RKO (cell line): Measurements from ENCODE around the gene APOA1.

ENCODE experiments used
- DNase-seq: peaks from one replicate; pipeline ENCODE4 v3.0.0-alpha.2; 2016; ENCODE audit warnings: low spot score

APOA1 gene

DNA sequence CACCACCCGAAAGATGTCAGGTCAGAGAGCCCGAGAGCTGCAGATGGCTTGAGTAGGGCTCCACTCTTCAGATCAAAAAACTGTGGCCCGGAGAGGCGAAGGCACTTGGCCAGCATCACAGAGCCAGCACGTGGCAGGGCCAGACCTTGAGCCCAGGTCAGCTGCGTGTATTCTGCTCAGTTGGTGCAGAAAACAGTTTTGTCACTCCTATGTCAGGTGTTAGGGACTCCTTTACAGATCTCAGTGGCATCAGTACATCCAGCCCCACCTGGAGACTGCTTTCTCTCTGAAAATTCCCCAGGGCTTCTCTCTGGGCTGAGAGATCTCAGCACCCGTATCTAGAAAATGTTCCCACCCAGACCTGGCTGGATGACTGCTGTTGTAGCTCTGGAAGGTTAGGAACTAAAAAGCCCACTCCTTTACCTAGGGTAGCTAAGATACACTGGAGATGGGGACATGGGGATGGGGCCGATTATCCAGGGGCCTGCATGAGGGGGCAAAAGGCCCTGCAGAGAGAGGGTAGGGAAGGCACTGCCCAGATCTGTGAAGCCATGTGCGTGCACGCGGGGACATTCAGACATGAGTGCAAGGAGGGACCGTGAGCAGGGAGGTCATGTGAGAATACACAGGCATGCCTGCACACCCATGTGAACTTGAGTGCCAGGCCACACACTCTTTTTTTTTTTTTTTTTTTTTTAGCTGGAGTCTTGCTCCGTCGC is 3.4 kb downstream of the APOA1 start:
- DNase-seq: no peak

DNA sequence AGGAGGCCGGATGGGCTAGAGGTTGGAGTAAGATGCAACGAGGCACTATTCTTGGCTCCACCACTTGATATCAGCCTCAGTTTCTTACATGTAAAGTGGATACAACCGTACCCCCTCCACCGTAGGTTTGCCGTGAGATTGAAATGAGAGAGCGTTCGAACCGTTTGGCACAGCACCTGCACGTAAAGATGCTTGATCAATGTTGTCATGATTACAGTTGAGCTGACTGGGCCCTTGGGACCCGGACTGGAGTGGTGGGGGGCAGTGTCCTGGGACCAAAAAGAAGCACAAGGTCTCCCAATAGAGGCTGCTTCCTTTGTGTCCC is 4.0 kb downstream of the APOA1 start:
- DNase-seq: no peak

DNA sequence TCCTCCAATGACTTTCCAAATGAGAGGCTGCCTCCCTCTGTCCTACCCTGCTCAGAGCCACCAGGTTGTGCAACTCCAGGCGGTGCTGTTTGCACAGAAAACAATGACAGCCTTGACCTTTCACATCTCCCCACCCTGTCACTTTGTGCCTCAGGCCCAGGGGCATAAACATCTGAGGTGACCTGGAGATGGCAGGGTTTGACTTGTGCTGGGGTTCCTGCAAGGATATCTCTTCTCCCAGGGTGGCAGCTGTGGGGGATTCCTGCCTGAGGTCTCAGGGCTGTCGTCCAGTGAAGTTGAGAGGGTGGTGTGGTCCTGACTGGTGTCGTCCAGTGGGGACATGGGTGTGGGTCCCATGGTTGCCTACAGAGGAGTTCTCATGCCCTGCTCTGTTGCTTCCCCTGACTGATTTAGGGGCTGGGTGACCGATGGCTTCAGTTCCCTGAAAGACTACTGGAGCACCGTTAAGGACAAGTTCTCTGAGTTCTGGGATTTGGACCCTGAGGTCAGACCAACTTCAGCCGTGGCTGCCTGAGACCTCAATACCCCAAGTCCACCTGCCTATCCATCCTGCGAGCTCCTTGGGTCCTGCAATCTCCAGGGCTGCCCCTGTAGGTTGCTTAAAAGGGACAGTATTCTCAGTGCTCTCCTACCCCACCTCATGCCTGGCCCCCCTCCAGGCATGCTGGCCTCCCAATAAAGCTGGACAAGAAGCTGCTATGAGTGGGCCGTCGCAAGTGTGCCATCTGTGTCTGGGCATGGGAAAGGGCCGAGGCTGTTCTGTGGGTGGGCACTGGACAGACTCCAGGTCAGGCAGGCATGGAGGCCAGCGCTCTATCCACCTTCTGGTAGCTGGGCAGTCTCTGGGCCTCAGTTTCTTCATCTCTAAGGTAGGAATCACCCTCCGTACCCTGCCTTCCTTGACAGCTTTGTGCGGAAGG is 4.8 kb downstream of the APOA1 start:
- DNase-seq: no peak

DNA sequence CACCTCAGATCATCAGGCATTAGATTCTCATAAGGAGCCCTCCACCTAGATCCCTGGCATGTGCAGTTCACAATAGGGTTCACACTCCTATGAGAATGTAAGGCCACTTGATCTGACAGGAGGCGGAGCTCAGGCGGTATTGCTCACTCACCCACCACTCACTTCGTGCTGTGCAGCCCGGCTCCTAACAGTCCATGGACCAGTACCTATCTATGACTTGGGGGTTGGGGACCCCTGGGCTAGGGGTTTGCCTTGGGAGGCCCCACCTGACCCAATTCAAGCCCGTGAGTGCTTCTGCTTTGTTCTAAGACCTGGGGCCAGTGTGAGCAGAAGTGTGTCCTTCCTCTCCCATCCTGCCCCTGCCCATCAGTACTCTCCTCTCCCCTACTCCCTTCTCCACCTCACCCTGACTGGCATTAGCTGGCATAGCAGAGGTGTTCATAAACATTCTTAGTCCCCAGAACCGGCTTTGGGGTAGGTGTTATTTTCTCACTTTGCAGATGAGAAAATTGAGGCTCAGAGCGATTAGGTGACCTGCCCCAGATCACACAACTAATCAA is 5.6 kb downstream of the APOA1 start:
- DNase-seq: no peak

DNA sequence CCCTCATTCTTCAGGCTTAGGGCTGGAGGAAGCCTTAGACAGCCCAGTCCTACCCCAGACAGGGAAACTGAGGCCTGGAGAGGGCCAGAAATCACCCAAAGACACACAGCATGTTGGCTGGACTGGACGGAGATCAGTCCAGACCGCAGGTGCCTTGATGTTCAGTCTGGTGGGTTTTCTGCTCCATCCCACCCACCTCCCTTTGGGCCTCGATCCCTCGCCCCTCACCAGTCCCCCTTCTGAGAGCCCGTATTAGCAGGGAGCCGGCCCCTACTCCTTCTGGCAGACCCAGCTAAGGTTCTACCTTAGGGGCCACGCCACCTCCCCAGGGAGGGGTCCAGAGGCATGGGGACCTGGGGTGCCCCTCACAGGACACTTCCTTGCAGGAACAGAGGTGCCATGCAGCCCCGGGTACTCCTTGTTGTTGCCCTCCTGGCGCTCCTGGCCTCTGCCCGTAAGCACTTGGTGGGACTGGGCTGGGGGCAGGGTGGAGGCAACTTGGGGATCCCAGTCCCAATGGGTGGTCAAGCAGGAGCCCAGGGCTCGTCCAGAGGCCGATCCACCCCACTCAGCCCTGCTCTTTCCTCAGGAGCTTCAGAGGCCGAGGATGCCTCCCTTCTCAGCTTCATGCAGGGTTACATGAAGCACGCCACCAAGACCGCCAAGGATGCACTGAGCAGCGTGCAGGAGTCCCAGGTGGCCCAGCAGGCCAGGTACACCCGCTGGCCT is 7.1 kb downstream of the APOA1 start:
- no peak for DNase-seq

DNA sequence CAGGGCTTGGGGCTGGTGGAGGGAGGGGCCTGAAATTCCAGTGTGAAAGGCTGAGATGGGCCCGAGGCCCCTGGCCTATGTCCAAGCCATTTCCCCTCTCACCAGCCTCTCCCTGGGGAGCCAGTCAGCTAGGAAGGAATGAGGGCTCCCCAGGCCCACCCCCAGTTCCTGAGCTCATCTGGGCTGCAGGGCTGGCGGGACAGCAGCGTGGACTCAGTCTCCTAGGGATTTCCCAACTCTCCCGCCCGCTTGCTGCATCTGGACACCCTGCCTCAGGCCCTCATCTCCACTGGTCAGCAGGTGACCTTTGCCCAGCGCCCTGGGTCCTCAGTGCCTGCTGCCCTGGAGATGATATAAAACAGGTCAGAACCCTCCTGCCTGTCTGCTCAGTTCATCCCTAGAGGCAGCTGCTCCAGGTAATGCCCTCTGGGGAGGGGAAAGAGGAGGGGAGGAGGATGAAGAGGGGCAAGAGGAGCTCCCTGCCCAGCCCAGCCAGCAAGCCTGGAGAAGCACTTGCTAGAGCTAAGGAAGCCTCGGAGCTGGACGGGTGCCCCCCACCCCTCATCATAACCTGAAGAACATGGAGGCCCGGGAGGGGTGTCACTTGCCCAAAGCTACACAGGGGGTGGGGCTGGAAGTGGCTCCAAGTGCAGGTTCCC is 7.8 kb downstream of the APOA1 start, which contains the start of gene APOC3:
APOC3 (plus strand) TSS at position 383 of the 659 bp plus-strand sequence. CDS start 676 bp downstream, outside the sequence.
- DNase-seq: no peak

DNA sequence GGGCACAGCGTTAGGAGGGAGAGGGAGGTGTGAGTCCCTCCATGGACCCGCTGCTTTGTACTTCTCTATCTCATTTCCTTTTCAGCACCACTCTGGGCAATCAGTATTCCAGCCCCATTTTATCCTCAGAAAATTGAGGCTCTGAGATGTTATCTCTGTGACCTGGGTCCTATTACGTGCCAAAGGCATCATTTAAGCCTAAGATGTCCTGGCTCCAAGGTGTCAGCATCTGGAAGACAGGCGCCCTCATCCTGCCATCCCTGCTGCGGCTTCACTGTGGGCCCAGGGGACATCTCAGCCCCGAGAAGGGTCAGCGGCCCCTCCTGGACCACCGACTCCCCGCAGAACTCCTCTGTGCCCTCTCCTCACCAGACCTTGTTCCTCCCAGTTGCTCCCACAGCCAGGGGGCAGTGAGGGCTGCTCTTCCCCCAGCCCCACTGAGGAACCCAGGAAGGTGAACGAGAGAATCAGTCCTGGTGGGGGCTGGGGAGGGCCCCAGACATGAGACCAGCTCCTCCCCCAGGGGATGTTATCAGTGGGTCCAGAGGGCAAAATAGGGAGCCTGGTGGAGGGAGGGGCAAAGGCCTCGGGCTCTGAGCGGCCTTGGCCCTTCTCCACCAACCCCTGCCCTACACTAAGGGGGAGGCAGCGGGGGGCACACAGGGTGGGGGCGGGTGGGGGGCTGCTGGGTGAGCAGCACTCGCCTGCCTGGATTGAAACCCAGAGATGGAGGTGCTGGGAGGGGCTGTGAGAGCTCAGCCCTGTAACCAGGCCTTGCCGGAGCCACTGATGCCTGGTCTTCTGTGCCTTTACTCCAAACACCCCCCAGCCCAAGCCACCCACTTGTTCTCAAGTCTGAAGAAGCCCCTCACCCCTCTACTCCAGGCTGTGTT is 8.5 kb downstream of the APOA1 start:
- DNase-seq: no peak

DNA sequence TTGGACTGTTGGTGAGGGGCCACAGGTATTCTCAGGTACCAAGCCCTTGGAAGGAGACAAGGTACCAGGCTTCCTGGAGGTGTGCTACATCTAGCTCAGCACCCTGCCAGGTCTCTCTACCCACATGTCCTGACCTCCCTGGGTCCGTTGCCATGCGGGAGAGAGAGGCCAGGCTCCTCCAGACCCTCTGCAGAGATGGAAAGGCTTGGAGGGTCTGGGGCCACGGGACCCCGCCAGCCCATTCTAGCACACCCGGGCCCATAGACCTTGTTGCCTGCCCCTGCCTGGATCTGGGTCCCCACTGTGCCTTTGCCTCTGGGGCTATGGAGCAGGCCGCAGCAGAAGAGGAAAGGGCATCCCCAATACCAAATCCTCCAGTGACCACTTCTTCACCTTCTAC is 10.0 kb downstream of the APOA1 start:
- DNase-seq: no peak

DNA sequence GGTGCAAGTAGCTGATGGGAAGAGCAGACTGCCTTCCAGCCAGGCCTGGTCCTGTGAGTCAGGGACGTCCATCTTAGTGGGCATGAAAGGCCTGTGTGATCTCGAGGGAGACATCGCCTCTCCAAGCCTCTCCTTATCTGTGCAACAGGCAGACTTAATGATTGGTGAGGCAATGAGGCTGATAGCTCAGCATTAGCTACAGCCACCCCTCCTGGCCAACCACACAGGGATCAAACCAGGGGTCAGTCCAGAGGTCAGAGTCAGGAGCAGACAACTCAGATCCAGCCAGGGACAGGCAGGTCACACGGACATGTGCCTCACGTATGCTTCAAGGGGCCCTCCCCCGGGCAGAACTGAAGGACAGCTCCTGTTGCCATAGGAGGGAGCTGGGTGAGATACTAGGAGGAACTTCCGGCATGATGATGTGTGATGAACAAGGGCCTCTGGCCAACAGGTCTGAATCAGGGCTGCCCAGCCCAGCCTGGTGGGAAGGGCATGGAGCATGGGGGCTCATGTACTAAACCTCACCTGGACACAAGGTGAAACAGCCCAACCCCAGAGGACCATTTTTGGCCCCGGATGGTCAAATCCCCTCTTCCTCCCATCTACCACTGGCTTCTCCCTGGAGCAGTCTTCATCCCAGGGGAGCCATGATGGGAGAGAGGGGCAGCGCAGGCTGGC is 10.5 kb downstream of the APOA1 start:
- DNase-seq: no peak

DNA sequence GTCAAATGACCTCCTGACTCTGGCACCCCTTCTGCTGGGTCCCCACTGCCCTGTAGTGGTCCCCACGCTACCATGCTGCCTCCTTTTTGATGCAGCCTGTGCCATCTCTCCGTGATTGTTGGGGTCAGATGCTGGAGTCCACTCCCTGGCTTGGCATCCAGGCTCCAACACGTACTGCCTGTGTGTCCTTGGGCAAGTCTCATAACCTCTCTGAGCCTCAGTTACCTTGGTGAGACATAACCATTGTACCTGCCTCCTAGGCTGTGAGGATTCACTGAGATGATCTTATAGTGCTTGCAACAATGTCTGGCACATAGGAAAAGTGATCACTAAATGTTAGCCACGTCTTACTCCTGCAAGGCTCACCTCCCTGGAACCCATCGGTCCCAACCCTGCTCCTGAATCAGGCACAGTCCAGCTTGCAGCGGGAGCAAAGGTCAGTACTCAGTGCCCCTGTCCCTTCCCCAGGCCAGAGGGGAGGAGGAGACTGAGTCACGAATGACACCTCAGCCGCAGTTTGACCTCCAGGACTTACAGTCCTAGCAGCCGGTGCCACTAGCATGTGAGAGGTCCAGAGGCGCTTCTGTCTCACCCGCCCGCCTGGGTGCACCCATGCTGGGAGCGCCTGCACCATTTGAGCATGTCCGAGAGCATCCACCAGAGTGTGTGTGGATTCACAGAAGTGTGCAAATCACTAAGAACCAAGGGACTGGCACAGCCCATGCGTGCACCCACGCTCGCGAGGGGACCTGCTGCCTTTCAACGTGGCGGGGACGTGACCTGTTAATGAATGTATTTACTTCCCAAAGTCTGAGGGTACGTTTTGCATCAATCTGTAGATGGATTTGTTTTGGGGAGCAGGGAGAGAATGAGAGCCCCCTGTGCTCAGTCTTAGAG is 11.3 kb downstream of the APOA1 start:
- no peak for DNase-seq

DNA sequence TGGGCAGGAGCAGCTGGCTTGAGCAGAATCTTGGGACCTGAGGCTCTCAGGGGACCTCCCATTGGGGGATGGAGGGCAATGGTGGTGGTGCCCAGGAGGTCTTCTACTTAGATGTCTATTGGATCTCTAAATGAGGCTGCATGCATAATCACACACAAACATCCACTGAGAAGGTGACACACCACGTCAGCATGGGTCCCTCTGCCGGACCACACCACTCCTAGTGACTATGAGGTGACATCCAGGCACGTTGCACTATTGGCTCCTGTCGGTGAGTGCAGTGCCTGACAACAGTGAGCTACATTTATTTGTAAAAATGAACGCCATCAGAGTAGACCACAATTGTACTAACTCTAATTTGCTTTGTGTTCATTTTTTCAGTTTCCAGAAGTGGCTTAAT is 12.0 kb downstream of the APOA1 start:
- DNase-seq: no peak

DNA sequence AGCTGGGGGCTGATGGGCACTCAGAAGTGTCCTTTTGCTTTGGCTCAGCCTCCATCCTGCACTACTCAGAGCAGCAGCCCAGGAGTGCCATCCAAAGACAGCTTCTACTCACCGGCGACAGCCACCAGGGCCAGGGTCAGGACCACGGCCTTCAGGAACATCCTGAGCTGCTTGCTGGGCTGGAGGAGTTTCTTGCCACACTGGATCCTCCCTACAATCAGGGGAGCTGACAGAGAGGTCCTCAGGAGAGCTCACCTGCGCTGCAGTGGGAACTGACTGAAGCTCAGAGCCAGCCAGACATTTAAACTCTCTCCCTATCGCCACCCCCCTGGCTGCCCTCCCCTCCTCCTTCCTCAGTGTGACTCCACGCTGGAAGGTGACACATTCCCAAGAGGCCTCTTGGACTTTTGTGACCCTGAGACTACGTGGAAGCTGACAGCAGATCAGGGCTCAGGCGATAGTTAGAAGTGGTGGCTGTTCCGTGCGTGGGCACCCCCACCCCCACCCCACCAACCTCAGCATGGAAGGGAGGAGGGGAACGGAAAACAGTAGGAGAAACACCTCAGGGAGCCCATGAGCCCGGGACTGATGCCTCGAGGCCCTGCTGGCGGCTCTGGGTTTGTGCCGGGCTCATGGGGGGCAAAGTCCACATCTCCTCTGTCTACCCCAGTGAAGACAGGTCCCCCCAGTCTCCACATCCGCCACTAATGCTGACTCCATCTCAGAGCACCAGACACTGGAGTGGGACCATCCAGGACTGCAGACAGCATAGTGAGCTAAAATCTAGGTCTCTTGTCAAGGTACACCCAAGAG is 14.2 kb downstream of the APOA1 start, which contains the start of gene APOA4:
APOA4 (minus strand) TSS at position 274 of the 813 bp plus-strand sequence; CDS start at position 161, 113 bp downstream.
- DNase-seq: no peak

DNA sequence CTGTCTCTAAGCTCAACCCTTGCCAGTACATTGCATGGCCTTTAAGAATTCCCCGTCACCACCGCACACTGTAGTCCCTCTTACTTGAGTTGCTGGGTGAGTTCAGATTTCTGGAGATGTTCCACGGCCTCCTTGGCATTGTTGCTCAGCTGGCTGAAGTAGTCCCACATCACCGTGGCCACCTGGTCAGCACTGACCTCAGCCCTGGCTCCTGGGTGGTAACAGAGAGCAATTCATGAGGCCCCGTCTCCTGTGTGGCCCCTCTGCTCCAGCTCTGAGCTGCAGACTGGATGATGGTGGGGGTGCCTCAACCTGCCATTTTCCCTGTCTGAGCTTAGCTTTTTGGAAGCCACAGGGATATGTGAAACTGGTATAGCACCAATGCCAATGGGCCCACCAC is 14.8 kb downstream of the APOA1 start:
- DNase-seq: no peak

DNA sequence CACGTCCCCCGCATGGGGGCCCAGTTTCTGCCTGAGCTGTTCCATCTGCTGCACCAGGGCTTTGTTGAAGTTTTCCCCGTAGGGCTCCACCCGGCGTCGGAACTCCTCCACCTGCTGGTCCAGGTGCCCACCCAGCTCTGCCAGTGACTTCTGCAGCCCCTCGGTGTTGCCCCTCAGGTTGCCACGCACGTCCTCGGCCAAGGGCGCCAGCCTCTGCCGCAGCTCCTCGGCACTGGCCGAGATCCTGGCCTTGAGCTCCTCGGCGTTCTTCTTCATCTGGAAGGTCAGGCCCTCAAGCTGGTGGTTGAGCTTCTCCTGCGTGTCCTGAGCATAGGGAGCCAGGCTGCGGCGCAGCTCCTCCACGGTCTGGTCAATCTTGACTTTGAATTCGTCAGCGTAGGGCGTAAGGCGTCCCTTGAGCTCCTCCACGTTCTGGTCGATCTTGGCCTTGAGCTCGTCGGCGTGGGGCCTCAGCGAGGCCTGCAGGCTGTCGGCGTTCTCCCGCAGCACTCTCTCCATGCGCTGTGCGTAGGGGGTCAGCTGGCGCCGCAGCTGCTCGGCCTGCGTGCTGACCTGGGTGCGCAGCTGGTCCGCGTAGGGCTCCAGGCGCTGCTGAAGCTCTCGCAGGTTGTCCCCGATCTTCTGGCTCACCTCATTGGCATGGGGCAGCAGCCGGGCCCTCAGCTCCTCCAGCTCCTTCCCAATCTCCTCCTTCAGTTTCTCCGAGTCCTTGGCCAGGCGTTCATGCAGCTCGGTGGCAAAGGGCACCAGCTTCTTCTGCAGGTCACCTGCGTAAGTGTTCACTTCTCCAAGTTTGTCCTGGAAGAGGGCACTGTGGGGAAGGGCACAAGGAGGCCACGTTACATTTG is 16.1 kb downstream of the APOA1 start:
- no peak for DNase-seq

DNA sequence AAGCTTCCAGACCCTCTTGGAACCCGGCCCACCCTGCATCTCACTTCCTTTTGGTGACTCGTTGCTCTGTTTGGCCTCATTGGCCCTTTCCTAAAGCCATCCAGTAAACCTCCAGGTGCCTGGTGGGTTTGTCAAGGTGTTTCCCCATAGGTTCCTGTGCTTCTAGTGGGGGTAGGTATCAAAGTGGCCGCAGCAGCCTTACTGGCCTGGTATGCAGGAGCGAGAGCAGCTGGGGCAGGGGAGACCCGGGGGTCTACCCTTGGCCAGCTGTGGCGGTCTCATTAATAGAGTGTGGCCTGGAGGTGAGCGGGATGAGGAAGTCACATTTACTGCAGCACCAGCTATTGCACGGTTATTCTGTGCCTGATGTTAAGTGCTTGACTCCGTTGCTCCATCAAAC is 18.4 kb downstream of the APOA1 start:
- DNase-seq: no peak

DNA sequence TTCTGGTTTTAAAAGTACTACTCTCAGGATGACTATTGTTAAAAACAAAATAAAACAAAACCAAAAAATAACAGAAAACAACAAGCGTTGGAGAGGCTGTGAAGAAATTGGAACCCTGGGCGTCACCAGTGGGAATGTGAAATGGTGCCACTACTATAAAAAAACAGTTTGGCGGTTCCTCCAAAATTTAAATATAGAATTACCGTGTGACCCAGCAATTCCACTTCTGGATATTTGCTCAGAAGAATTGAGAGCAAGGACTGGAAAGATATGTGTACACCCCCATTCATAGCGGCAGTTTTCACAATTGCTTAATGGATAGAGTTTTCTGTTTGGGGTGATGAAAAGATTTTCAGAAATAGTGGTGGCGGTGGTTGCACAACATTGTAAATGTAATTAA is 22.9 kb downstream of the APOA1 start:
- DNase-seq: no peak
